Adipose tissue (tissue), 3 donors: ENCODE measurements around the gene NT5C3A. TPM values are rescaled to one million over a fixed set of nuclear protein-coding genes. Genes with fewer than 3 reads are reported as not detected.
"Not testable (repeated sequence)": the region's sequence is repeated elsewhere in the genome, so short reads cannot be mapped to it uniquely, and the experiment has no call there.

Experiments
- H3K27ac ChIP-seq: one replicate; pipeline ENCODE4 v1.5.1; 2013; ENCODE audit warnings: low read depth, low read length
- WGBS, 3 donors: extraction: QIAGEN DNeasy Blood & Tissue Kit; methylation state at CpG; one replicate each; pipeline ENCODE4 v1.1.7; 2013; 5-methylcytosine and 5-hydroxymethylcytosine counted together
- polyA plus RNA-seq, 3 donors: library from polyadenylated mRNA; stranded (reverse); fragments of 200-250 nt; gene quantifications; one replicate each; pipeline ENCODE4 v1.2.3, GENCODE V29; 2013
- donor health status: healthy with polysubstance abuse.
- donor health status: Bipolar disorder and iron deficiency.
- donor health status: healthy.

Gene NT5C3A
- polyA plus RNA-seq, 3 donors = 13.6 to 28.3 (median 14.3) TPM

DNA sequence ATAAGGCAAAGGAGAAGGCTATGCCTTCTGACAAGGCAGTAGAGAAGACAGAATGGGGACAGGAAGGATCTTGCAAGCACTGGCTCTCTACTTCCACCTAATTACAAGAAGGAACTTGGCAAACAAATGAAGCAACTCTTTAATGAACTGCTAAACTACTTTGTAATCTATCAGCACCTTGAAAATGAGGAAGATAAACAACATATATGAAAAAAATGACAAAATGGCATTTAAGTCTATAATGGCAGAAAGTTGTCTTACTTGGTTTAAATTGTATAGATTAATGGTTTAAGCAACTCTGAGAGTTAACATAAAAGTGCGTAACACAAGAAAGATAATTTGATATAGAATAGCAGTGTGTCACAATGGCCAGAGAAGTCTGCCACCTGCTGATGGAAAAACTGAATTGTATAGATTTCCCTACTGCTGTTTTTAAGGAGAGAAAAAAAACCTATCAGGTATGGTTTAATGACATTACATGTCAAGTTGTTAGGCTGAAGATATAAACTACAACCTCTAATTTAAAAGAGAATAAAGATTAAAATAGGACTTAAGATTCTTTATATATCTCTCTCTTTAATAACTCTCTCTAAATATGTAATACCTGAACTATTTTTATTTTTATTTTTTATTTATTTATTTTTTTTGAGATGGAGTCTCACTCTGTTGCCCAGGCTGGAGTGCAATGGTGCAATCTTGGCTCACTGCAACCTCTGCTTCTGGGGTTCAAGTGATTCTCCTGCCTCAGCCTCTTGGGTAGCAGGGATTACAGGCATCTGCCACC lies 11.8 kb downstream of the NT5C3A start:
- WGBS, 3 donors = 0% methylated on average over 1 of the region's 1 CpG

DNA sequence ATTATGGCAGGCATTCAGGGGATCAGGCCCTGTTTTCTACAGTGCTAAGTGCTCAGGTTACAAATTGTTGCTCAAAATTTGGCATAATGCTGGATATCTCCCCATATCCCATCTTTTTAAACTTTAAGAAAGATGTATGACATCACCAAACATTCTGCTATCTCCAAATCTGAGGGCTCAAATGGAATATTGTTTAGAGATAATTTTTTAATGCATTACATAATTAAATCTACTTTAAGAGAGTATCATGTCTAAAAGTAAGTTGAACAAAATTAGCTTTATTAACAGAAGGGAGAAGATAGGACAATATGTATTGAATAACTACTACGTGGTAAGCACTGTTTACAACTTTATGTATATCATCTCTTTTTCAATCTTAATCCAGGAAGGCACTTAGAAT lies 13.9 kb downstream of the NT5C3A start:
- 90 to 98% (median 92%) methylated on average over 1 of the region's 1 CpG for WGBS, 3 donors
- H3K27ac ChIP-seq = no peak overlapping the region

More for the DNA sequence above, 11.8 kb downstream of the NT5C3A start:
- H3K27ac ChIP-seq = no peak overlapping the region

DNA sequence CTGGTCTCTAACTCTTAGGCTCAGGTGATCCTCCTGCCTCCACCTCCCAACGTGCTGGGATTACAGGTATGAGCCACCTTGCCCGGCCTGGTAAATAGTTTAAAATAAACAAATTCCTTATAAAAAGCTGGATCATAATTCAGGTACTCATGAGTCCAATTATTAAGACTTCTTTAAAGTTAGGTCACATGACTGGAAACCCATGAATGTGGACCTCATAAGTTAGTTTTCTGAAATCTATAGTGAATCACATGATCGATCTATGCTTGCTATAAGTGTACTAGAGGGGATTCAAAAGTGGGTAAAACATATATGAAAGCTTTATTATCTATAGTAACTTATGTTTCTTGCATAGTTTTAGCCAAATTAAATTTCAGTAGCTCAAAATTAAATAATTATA lies 14.3 kb downstream of the NT5C3A start:
- WGBS, 3 donors = 96 to 98% (median 97%) methylated on average over 3 of the region's 3 CpGs
- no peak overlapping the region for H3K27ac ChIP-seq

DNA sequence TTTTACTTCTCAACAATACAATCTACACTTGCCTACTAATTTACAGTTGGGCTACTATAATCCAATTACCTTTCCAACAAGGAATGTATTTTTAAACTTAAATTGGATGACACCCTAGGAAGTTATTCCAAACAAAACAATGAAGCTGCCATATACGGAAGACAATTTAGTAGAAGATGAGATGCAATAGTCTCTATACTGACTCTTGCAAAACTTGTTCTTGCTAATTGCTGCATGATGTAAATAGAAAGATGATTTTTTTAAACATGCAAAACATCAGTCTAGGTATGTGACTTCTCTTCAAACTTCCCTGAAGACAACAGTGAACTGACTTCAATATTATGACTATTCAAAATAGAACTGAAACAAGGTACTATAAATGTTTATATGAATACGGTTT lies 17.6 kb downstream of the NT5C3A start:
- WGBS, 3 donors = 11 to 23% (median 19%) methylated on average over 2 of the region's 2 CpGs
- H3K27ac ChIP-seq = no peak overlapping the region

DNA sequence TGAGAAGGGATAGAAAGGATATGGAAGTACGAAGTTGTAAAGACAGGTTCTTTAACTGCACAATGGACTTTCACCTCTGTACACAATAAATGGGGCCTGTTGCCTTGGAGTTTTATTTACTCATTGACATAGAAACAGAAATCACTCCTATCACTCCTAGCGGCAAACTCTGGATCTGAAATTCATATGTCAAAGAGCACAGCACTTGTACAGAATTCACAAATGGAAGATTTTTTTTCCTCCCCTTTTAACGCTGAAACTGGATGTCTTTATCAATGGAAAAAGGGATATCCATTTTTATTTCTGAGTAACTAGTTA lies 18.2 kb downstream of the NT5C3A start:
- H3K27ac ChIP-seq = no peak overlapping the region
- WGBS, 3 donors = 17 to 64% (median 50%) methylated on average over 3 of the region's 3 CpGs

DNA sequence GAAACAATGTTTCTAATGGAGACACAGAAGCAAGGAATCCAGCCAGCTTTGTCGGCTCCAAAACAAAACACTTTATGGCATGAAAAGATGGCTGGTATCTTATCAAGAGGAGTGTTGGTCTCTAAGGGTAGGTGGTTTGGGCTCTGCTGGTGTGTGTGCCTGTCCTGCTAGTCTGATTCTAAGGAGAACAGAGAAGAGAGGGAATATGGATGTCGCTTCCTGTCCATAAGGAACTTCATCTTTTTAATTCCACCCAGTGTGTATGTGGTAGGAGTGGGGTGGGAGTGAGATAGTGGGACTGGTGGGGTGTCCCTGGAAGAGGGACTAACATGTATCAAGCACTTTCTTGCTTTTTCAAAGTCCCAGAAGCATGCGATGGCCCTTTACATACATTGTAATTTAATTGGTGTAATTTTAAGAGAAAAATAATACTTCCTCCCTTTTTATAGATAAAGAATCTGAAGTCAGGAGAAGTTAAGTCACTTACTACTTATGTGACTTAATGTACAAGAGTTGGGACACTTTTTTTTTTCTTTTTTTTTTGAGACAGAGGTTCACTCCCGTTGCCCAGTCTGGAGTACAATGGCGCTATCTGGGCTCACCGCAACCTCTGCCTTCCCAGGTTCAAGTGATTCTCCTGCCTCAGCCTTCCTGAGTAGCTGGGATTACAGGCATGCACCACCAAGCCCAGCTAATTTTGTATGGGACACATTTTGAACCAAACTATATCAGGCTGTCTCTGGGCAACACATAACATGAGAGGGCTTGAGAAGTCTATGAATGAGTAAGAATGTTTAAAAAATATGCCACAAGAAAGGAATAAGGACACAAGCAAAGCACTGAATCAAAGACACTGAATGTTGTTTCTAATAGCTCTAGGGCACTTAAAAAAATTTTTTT lies 18.8 kb downstream of the NT5C3A start:
- no peak overlapping the region for H3K27ac ChIP-seq

DNA sequence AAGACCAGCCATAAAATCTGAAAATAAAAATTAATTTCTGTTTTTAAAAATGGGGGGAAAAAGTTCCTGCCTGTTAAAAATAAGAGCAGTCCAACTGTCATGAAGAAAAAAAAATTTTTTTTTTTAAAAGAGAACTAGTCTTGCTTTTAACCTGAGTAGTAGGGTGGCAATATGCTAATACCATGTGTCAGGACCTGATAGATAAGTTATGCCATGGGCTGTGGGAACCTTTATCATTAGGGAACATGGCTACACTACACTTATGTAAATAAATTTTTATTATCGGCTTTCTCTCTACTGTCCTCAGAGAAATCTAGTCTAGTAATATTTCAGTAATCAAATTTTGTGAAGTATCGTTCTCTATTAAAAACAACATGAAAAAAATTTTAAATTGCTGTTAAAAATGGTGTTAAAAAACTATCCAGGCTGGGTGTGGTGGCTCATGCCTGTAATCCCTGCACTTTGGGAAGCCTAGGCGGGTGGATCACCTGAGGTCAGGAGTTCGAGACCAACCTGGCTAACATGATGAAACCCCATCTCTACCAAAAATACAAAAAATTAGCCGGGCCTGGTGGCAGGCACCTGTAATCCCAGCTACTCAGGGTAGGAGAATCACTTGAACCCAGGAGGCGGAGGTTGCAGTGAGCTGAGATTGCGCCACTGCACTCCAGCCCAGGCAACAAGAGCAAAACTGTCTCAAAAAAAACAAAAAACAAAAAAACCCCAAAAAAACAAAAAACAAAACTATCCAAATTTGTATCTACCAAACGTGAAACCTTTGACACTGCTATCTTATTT lies 20.7 kb downstream of the NT5C3A start:
- 77 to 89% (median 81%) methylated on average over 8 of the region's 8 CpGs for WGBS, 3 donors
- no peak overlapping the region for H3K27ac ChIP-seq

More for the DNA sequence above, 18.8 kb downstream of the NT5C3A start:
- 47 to 87% (median 81%) methylated on average over 6 of the region's 6 CpGs for WGBS, 3 donors

DNA sequence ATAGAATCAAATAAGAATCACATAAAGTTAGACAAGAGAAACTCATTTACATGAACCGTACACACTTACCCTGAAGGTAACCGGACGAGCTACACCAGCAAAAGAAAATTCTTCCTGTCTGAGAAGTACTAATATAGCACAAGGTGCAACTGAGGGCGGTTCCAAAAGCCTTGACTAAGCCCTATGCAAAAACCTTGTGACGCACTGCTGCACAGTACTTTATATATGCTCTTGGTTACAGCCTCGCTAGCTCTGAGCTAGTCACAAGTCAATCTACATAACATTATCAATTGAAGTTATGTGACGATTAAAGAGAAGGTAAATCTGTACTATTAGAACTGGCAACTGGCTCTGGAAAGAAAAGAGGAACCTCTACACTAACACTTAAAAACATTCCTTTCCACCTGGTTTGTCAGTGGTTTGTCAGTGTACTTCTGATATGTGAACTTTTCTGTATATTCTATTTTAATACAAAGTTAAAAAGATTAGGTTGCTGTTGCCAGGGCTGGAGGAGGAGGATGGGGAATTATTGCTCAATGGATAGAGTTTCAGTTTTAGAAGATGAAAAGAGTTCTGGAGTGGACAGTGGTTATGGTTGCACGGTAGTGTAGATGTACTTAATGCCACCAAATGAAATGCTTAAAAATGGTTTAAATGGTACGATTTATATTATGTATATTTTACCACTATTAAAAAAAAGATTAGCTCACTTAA lies 21.6 kb downstream of the NT5C3A start:
- H3K27ac ChIP-seq = no peak overlapping the region
- whole genome bisulfite sequencing, 3 donors = 14 to 25% (median 23%) methylated on average over 9 of the region's 9 CpGs

DNA sequence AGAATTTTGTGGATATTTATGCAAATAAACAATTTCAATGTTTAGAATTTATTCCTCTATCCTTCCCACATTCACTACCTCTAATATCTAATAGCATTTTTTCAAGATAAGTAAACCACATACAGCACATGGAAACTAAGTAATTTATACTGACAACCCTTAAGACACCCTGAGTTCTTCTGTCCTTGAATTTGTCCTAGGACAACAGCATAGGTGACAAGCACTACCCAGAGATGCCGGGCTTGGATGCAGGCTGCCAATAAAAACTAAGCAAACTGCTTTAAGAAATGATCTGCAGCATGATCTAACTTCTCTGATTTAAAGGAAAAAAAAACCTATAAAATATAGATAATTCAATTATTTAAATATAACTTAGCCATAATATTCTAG lies 22.7 kb downstream of the NT5C3A start:
- H3K27ac ChIP-seq = no peak overlapping the region
- 3 to 43% (median 38%) methylated on average over 1 of the region's 1 CpG for WGBS, 3 donors

DNA sequence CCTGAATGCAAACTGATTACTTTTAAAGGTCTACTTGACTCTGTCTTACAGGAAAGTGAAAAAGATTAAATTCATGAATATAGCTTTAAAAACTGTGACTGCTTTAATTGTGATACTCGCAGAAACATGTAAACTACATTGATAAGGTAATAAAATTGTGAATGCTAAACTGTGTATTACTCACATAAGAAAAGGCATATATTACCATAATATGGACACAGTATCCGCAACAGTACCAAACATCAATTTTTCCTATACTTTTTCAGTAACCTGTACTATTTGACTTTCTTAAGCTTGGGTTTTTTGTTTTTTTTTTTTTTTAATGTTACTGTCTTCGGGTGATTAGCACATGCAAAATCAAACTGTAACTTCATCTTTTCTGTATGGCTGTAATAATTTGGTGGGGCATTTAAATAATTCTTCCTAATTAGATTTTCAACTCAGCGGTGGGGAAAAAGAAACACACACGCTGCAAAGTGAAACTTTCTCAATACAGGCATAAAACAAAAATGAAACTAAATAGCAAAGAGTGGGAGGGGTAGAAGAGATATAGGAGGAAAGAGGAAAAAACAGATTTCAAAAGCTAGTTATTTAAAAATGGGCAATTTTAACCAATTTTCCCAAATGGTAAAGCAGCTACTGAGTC lies 23.2 kb downstream of the NT5C3A start:
- 4 to 11% (median 9%) methylated on average over 5 of the region's 5 CpGs for WGBS, 3 donors
- no peak overlapping the region for H3K27ac ChIP-seq

DNA sequence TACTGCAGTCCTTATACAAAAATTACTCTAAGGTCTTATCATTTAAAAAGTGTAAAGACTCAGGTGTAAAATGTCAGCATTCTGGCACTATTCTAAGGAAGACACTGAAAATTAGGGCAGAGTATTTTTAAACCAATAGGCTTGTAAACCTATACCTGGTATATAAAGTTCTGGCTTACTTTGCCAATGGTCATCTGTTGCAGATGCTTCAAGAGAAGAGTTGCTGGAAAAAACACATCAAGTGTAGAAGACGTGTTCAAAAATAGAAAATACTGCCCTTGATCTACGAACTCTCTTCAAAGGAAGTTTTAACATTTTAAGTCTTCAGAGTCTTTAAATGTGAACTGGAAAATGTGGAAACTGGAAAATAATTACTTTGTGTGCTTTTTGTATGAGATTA lies 23.9 kb downstream of the NT5C3A start:
- H3K27ac ChIP-seq = no peak overlapping the region
- WGBS, 3 donors = 8 to 26% (median 22%) methylated on average over 2 of the region's 2 CpGs

DNA sequence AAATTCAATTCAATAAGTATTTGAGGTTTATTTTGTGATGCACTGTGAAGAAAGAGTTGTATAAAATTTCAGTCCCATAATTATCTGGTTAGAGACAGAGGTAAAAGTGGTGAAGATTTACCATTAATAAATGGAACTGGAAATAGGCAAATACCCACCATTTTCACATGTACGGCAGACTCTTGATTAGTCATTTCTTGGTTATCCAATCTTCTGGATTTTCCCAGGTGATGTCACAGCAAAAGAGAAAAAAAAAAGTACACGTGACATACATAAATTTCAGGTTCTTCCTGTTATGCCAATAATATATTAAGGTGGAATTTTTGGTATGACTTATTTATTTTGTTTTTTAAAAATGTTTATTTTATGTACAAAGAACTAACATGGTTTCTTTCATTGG lies 26.8 kb downstream of the NT5C3A start:
- WGBS, 3 donors = 90 to 95% (median 93%) methylated on average over 2 of the region's 2 CpGs
- no peak overlapping the region for H3K27ac ChIP-seq

DNA sequence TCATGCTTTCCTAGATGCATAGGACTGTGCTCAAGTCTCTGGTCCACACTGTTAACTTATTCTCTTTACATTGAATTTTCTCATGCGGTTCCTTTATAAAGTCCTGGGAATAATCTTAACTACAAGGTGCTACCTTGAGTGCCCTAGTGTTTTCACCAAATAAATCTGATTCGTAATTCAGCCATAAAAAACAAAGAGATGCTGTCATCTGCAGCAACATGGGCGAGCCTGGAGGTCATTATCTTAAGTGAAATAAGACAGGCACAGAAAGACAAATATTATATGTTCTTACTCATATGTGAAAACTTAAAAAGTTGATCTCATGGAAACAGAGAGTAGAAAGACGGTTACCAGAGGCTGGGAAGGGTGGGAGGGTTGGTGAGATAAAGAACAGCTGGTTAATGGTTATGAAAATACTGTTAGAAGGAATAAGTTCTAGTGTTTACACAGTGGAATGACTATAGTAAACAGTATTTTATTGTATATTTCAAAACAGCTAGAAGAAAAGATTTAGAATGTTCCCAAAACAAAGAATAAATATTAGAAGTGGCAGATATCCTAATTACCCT lies 38.3 kb downstream of the NT5C3A start:
- 42 to 93% (median 90%) methylated on average over 4 of the region's 4 CpGs for WGBS, 3 donors
- no peak overlapping the region for H3K27ac ChIP-seq

DNA sequence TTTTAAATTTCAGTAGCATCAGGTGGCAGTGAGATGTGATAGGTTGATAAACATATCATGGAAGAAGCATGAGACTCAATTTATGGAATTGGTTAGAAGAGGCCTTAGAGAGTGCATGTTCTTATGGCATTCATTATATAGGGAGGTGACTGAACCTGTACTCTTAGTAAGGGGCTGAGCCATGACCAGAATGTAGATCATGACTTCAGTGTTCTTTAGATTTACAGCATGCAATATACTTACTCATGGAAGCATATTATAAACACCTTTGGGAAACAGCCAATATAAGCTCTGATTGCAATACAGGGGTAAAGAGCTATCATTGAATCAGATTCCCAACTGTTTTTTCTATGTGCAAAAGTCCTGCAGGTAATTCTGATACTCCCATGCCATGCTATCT lies 50.2 kb downstream of the NT5C3A start:
- H3K27ac ChIP-seq = no peak overlapping the region

DNA sequence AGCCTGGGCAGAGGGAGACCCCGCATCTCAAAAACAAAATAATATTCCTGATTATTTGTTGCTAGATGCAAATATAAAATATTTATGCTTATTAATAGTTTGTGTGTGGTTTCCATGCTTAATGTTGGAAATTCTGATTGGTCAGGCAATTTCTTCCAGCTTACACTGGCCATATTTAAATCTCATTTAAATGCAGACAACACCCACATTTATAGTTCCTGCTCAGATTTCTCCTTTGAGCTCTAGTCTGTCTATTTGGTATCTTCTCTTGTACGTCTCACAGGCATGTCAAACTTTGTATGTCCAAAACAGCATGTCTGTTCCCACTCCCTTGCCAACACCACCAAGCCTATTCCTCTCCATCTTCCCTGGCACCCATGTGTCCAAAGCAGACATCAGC lies 52.8 kb downstream of the NT5C3A start:
- no peak overlapping the region for H3K27ac ChIP-seq
- WGBS, 3 donors = 90 to 97% (median 96%) methylated on average over 2 of the region's 2 CpGs

DNA sequence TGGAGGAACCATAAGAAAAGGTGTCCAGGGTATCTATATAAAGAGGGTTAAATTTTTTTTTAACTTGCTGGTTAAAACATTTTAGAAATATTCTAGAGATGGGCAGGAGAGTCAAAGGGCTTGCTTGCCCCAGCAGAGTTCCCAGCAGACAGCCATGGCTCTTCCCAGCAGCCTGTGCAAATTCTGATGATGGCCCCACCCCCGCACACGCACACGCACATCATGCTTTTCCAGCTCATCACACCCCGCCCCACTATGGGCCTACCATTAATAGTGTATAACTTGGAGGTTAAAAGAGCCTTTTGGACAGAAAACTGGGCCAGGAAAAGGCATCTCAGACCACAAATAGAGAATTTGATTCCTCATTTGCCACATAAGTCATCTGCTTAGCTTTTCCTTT lies 56.9 kb downstream of the NT5C3A start:
- H3K27ac ChIP-seq = not testable (repeated sequence)
- 94 to 97% (median 94%) methylated on average over 4 of the region's 4 CpGs for WGBS, 3 donors

DNA sequence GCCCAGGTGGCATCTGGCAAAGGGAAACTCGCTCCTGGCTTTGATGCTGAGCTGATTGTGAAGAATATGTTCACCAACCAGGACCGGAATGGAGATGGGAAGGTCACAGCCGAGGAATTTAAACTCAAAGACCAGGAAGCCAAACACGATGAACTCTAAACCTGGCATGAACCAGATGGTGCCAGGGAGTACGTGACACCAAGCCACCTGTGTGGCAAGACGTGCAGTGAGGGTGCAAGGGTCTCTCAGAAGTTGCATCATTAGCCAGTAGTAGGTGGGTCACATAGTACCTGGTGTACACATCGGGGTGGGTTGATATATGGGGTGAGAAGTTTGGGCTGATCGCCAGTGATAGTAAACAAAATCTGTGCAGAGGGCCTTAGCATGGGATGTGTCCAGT lies 57.4 kb downstream of the NT5C3A start:
- H3K27ac ChIP-seq = not testable (repeated sequence)
- WGBS, 3 donors = 86 to 93% (median 92%) methylated on average over 7 to 8 of the region's 8 CpGs
